HCT116 (cell line): ENCODE measurements around the gene IL9. TPM values are rescaled to one million over a fixed set of nuclear protein-coding genes. Genes with fewer than 3 reads are reported as not detected.

Experiments
- ATAC-seq: fragments of 200-7000 bp; cut with Tn5 transposase; 2 replicates; pipeline ENCODE4 v1.9.1; 2020; ENCODE audit warnings: mild to moderate bottlenecking, moderate library complexity
- BruUV-seq: library from RNA; stranded (reverse); fragments of 400-500 nt; replicated peaks from 2 replicates; lab custom pipeline; 2021; lab: Mats Ljungman, UMichigan
- CTCF ChIA-PET: fragments of 300-600 bp; sonication (Branson Sonifier 250); formaldehyde crosslinking; loops from one replicate; lab custom pipeline; 2021; ENCODE audit warnings: antibody characterized with exemption; lab: Charles Lee
- POLR2A ChIA-PET: fragments of 300-600, 350-600 bp; sonication (Branson Sonifier 250); formaldehyde crosslinking; loops from one replicate; lab custom pipeline; 2021; ENCODE audit warnings: antibody characterized with exemption; lab: Charles Lee
- RAD21 ChIA-PET, 2 experiments: fragments of 300-600 bp; sonication (Branson Sonifier 250); formaldehyde crosslinking; loops; one replicate each; lab custom pipeline; 2023; ENCODE audit warnings: low total read pairs in 2 of 2; ENCODE audit not compliant: uncharacterized antibody in 2 of 2, unreplicated experiment in 2 of 2, low non-redundant PET in 1 of 2; lab: Charles Lee
- DNase-seq: peaks from one replicate; pipeline ENCODE4 v3.0.0-alpha.2; 2010; ENCODE audit warnings: low read depth, low spot score
- H2AFZ ChIP-seq: fragments of 200-600 bp; shearing (Covaris generic), sonication (generic); 2 replicates; pipeline ENCODE4 v1.6.1; 2017; ENCODE audit warnings: low read depth, mixed run types, mixed read lengths, antibody characterized with exemption, low read length; ENCODE audit not compliant: poor library complexity, severe bottlenecking
- H3K27ac ChIP-seq: 2 replicates; pipeline ENCODE4 v1.5.1; 2012; ENCODE audit warnings: low read depth, low read length
- H3K27me3 ChIP-seq: fragments of 200-600 bp; sonication (generic); 2 replicates; pipeline ENCODE4 v1.6.1; 2016; ENCODE audit warnings: mixed run types, low read length, mixed read lengths; ENCODE audit not compliant: insufficient read depth
- H3K36me3 ChIP-seq, 2 experiments: fragments of 200-500 bp in 1 of 2; fragments of 200-600 bp in 1 of 2; sonication (Bioruptor generic) in 1 of 2; sonication (generic) in 1 of 2; 2 replicates each; pipeline versions ENCODE4 v1.5.1 to v1.6.1; 2014 to 2016; ENCODE audit warnings: low read length in 2 of 2, inconsistent platforms in 1 of 2, mixed read lengths in 1 of 2, mixed run types in 1 of 2; ENCODE audit not compliant: insufficient read depth in 2 of 2, control insufficient read depth in 1 of 2
- H3K4me1 ChIP-seq, 2 experiments: fragments of 200-600 bp in 1 of 2; sonication (generic) in 1 of 2; 2 replicates each; pipeline versions ENCODE4 v1.5.1 to v1.6.1; 2012 to 2017; ENCODE audit warnings: low read length in 2 of 2, inconsistent platforms in 1 of 2, mild to moderate bottlenecking in 1 of 2, mixed read lengths in 1 of 2, mixed run types in 1 of 2, moderate library complexity in 1 of 2; ENCODE audit not compliant: insufficient read depth in 2 of 2, control insufficient read depth in 1 of 2
- H3K4me2 ChIP-seq: fragments of 200-600 bp; sonication (generic); 2 replicates; pipeline ENCODE4 v1.6.1; 2017; ENCODE audit warnings: mixed run types, low read length, mixed read lengths
- H3K4me3 ChIP-seq, 2 experiments: fragments of 200-600 bp in 1 of 2; sonication (generic) in 1 of 2; replicated peaks in 1 of 2; 2 replicates each; pipeline ENCODE4 v1.5.1; 2011 to 2016; ENCODE audit warnings: low read length in 2 of 2, control low read depth in 1 of 2, low read depth in 1 of 2, mild to moderate bottlenecking in 1 of 2, mixed read lengths in 1 of 2, mixed run types in 1 of 2
- H3K79me2 ChIP-seq: fragments of 200-600 bp; sonication (generic); 2 replicates; pipeline ENCODE4 v1.6.1; 2017; ENCODE audit warnings: mild to moderate bottlenecking, mixed run types, low read length, moderate library complexity, mixed read lengths; ENCODE audit not compliant: insufficient read depth
- H3K9ac ChIP-seq: fragments of 200-600 bp; sonication (generic); 2 replicates; pipeline ENCODE4 v1.6.1; 2016; ENCODE audit warnings: low read length, mixed read lengths
- H3K9me2 ChIP-seq: fragments of 200-600 bp; sonication (generic), shearing (Covaris generic); 2 replicates; pipeline ENCODE4 v1.6.1; 2017; ENCODE audit warnings: mixed run types, mild to moderate bottlenecking, moderate library complexity; ENCODE audit not compliant: insufficient read depth
- H3K9me3 ChIP-seq, 2 experiments: fragments of 200-500 bp in 1 of 2; fragments of 200-600 bp in 1 of 2; sonication (Bioruptor generic) in 1 of 2; sonication (generic) in 1 of 2; 2 replicates each; pipeline ENCODE4 v1.6.1; 2014 to 2017; ENCODE audit warnings: low read length in 2 of 2, mixed read lengths in 2 of 2, inconsistent platforms in 1 of 2, low read depth in 1 of 2, mild to moderate bottlenecking in 1 of 2, mixed run types in 1 of 2, moderate library complexity in 1 of 2; ENCODE audit not compliant: control insufficient read depth in 1 of 2, insufficient read depth in 1 of 2
- H4K20me1 ChIP-seq: fragments of 200-600 bp; sonication (generic), shearing (Covaris generic); 2 replicates; pipeline ENCODE4 v1.6.1; 2017; ENCODE audit warnings: mixed run types, mild to moderate bottlenecking, moderate library complexity; ENCODE audit not compliant: insufficient read depth
- ATF3 ChIP-seq: IDR thresholded peaks from 2 replicates; pipeline ENCODE4 v1.6.1; 2012
- CEBPB ChIP-seq: IDR thresholded peaks from 2 replicates; pipeline ENCODE4 v1.6.1; 2012; ENCODE audit warnings: low read depth
- CTCF ChIP-seq, 3 experiments: fragments of 200-600 bp in 1 of 3; sonication (generic) in 1 of 3; IDR thresholded peaks in 2 of 3; conservative IDR thresholded peaks in 1 of 3; 2 replicates each; pipeline ENCODE4 v1.5.1; 2012 to 2017; ENCODE audit warnings: low read depth in 2 of 3, low read length in 2 of 3, antibody characterized with exemption in 1 of 3, borderline replicate concordance in 1 of 3, control low read depth in 1 of 3, mild to moderate bottlenecking in 1 of 3, mixed read lengths in 1 of 3, mixed run types in 1 of 3, moderate library complexity in 1 of 3; ENCODE audit not compliant: insufficient read depth in 1 of 3
- EGR1 ChIP-seq: IDR thresholded peaks from 2 replicates; pipeline ENCODE4 v1.6.1; 2012; ENCODE audit warnings: low read depth
- ELF1 ChIP-seq: IDR thresholded peaks from 2 replicates; pipeline ENCODE4 v1.6.1; 2012; ENCODE audit warnings: low read depth, borderline replicate concordance
- EZH2 ChIP-seq: fragments of 200-600 bp; sonication (generic); IDR thresholded peaks from 2 replicates; pipeline ENCODE4 v1.6.1; 2017; ENCODE audit warnings: antibody characterized with exemption, mixed run types
- EZH2phosphoT487 ChIP-seq: fragments of 200-600 bp; IDR thresholded peaks from 2 replicates; pipeline ENCODE4 v1.6.1; 2018; ENCODE audit warnings: antibody characterized with exemption, borderline replicate concordance
- FOSL1 ChIP-seq: IDR thresholded peaks from 2 replicates; pipeline ENCODE4 v1.6.1; 2012; ENCODE audit warnings: low read depth
- JUND ChIP-seq: IDR thresholded peaks from 2 replicates; pipeline ENCODE4 v1.6.1; 2012
- MAX ChIP-seq: IDR thresholded peaks from 2 replicates; pipeline ENCODE4 v1.6.1; 2012
- POLR2AphosphoS5 ChIP-seq: IDR thresholded peaks from 2 replicates; pipeline ENCODE4 v1.6.1; 2011; ENCODE audit warnings: mild to moderate bottlenecking, low read depth, low read length, moderate library complexity
- RAD21 ChIP-seq: IDR thresholded peaks from 2 replicates; pipeline ENCODE4 v1.6.1; 2012; ENCODE audit warnings: low read depth, mild to moderate bottlenecking
- REST ChIP-seq: IDR thresholded peaks from 2 replicates; pipeline ENCODE4 v1.6.1; 2012; ENCODE audit warnings: low read depth
- SIN3A ChIP-seq: IDR thresholded peaks from 2 replicates; pipeline ENCODE4 v1.6.1; 2012; ENCODE audit warnings: low read depth
- SP1 ChIP-seq: IDR thresholded peaks from 2 replicates; pipeline ENCODE4 v1.6.1; 2012; ENCODE audit warnings: low read depth
- SRF ChIP-seq: IDR thresholded peaks from 2 replicates; pipeline ENCODE4 v1.6.1; 2012; ENCODE audit warnings: low read depth
- TCF7L2 ChIP-seq: IDR thresholded peaks from 2 replicates; pipeline ENCODE4 v1.7.0; 2011; ENCODE audit warnings: borderline replicate concordance, inconsistent platforms; ENCODE audit not compliant: insufficient read depth, insufficient read length; ENCODE audit errors: extremely low read depth
- ZBTB33 ChIP-seq: IDR thresholded peaks from 2 replicates; pipeline ENCODE4 v1.6.1; 2011; ENCODE audit warnings: mild to moderate bottlenecking, low read length, moderate library complexity; ENCODE audit not compliant: insufficient replicate concordance; ENCODE audit errors: extremely low read depth
- ZFX ChIP-seq: fragments of 450-650 bp; IDR thresholded peaks from 2 replicates; pipeline ENCODE4 v1.6.1; 2017
- ZNF274 ChIP-seq: fragments of 200-500 bp; sonication (Bioruptor generic); IDR thresholded peaks from 2 replicates; pipeline ENCODE4 v1.6.1; 2014; ENCODE audit warnings: mild to moderate bottlenecking, low read depth, low read length, inconsistent platforms
- intact Hi-C: fragments of 100-400 bp; cut with micrococcal nuclease; formaldehyde crosslinking; loops from 2 replicates; pipeline ENCODE4 v1.10.0; 2022
- total RNA-seq: library from RNA; stranded (reverse); gene quantifications from one replicate; pipeline ENCODE4 v1.2.1, GENCODE V29; 2021; ENCODE audit not compliant: unreplicated experiment

Gene IL9
- total RNA-seq, 1 experiment from 2014 or later = not detected

GRCh38 chr5:135850671-135851070 is 45.0 kb downstream of the IL9 start:
- TF ChIP-seq FOSL1 = no peak
- TF ChIP-seq EGR1 = no peak
- no peak for TF ChIP-seq REST
- TF ChIP-seq SP1 = no peak
- TF ChIP-seq ELF1 = no peak
- TF ChIP-seq ZFX = no peak
- TF ChIP-seq ZNF274 = no peak
- no peak for TF ChIP-seq POLR2AphosphoS5
- no peak for TF ChIP-seq EZH2
- TF ChIP-seq RAD21 = no peak
- TF ChIP-seq ZBTB33 = no peak
- TF ChIP-seq SIN3A = no peak
- no peak for TF ChIP-seq MAX
- TF ChIP-seq TCF7L2 = no peak
- no peak for TF ChIP-seq ATF3
- no peak for TF ChIP-seq JUND
- TF ChIP-seq CTCF (IDR thresholded peaks at IDR 0.05 in 2 of 3, conservative IDR thresholded peaks at IDR 0.05 in 1 of 3; ENCODE audit: borderline replicate concordance in 1 of 3, insufficient read depth in 1 of 3, low read depth in 2 of 3, low read length in 2 of 3) = no peak
- TF ChIP-seq EZH2phosphoT487 = no peak
- no peak for TF ChIP-seq CEBPB
- TF ChIP-seq SRF = no peak
- TF ChIP-seq, all 23 proteins: peak for 0
- H2AFZ ChIP-seq = no peak overlapping the region
- RAD21 ChIA-PET = no interaction called here
- no peaks in the 10 kb centered on the region for H3K36me3 ChIP-seq
- no peaks in the 10 kb centered on the region for H4K20me1 ChIP-seq
- ATAC-seq (no peak), DNase-seq (no peak)
- POLR2A ChIA-PET = no interaction called here
- H3K27ac ChIP-seq = no peak overlapping the region
- H3K9me2 ChIP-seq = no peaks in the 10 kb centered on the region
- BruUV-seq = no TSS peak
- H3K27me3 ChIP-seq = no peaks in the 10 kb centered on the region
- H3K9ac ChIP-seq = no peak overlapping the region
- CTCF ChIA-PET = no interaction called here
- H3K9me3 ChIP-seq = no peaks in the 10 kb centered on the region
- intact Hi-C loops = no loop called here
- no peak overlapping the region for H3K4me2 ChIP-seq
- H3K4me1 ChIP-seq = peaks cover 0 to 7% of the 10 kb centered on the region in 2 experiments; a peak in 1 of 4 replicates
- H3K4me3 ChIP-seq = no peak overlapping the region
- H3K79me2 ChIP-seq = no peaks in the 10 kb centered on the region
